ENCODE measurements around the gene PJA2.

DNA sequence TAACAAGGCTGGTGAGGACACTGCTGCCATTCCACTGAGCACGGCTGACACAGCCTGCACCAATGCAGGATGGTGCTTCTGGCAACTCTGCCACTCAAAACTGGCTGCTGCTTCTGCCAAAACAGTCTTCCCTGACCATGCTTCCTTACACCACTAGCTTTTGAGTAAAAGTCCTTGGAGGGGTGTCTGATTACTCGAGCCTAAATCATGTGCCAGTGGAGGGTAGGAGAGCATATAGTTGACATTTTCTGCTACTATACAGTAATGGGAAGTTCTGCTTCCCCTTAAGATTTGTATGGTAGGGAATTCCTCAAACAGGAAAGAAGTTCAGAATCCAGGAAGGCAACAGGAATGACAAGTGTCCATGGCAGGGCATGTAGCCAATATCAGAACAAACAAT lies 12.2 kb upstream of the PJA2 start:
- no peak for TF ChIP-seq ESRRA (CRISPR knock-in tag; IDR thresholded peaks at IDR 0.05; ENCODE audit: borderline replicate concordance)
- no peak for TF ChIP-seq TEAD4 (CRISPR knock-in tag; IDR thresholded peaks at IDR 0.05)
- TF ChIP-seq, protein P1, sequence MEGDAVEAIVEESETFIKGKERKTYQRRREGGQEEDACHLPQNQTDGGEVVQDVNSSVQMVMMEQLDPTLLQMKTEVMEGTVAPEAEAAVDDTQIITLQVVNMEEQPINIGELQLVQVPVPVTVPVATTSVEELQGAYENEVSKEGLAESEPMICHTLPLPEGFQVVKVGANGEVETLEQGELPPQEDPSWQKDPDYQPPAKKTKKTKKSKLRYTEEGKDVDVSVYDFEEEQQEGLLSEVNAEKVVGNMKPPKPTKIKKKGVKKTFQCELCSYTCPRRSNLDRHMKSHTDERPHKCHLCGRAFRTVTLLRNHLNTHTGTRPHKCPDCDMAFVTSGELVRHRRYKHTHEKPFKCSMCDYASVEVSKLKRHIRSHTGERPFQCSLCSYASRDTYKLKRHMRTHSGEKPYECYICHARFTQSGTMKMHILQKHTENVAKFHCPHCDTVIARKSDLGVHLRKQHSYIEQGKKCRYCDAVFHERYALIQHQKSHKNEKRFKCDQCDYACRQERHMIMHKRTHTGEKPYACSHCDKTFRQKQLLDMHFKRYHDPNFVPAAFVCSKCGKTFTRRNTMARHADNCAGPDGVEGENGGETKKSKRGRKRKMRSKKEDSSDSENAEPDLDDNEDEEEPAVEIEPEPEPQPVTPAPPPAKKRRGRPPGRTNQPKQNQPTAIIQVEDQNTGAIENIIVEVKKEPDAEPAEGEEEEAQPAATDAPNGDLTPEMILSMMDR (IDR thresholded peaks at IDR 0.05): no peak
- TF ChIP-seq, protein P2, sequence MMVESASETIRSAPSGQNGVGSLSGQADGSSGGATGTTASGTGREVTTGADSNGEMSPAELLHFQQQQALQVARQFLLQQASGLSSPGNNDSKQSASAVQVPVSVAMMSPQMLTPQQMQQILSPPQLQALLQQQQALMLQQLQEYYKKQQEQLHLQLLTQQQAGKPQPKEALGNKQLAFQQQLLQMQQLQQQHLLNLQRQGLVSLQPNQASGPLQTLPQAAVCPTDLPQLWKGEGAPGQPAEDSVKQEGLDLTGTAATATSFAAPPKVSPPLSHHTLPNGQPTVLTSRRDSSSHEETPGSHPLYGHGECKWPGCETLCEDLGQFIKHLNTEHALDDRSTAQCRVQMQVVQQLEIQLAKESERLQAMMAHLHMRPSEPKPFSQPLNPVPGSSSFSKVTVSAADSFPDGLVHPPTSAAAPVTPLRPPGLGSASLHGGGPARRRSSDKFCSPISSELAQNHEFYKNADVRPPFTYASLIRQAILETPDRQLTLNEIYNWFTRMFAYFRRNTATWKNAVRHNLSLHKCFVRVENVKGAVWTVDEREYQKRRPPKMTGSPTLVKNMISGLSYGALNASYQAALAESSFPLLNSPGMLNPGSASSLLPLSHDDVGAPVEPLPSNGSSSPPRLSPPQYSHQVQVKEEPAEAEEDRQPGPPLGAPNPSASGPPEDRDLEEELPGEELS (CRISPR knock-in tag; IDR thresholded peaks at IDR 0.05): no peak
- TF ChIP-seq NFYB (CRISPR knock-in tag; conservative IDR thresholded peaks at IDR 0.05; ENCODE audit: low read depth): no peak
- TF ChIP-seq FOXK1 (CRISPR knock-in tag; IDR thresholded peaks at IDR 0.05): no peak
- no peak for TF ChIP-seq KAT7 (CRISPR knock-in tag; IDR thresholded peaks at IDR 0.05; ENCODE audit: borderline replicate concordance)
- TF ChIP-seq, protein P3, sequence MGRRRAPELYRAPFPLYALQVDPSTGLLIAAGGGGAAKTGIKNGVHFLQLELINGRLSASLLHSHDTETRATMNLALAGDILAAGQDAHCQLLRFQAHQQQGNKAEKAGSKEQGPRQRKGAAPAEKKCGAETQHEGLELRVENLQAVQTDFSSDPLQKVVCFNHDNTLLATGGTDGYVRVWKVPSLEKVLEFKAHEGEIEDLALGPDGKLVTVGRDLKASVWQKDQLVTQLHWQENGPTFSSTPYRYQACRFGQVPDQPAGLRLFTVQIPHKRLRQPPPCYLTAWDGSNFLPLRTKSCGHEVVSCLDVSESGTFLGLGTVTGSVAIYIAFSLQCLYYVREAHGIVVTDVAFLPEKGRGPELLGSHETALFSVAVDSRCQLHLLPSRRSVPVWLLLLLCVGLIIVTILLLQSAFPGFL (CRISPR knock-in tag; IDR thresholded peaks at IDR 0.05; ENCODE audit: borderline replicate concordance): no peak
- no peak for TF ChIP-seq RELA (CRISPR knock-in tag; IDR thresholded peaks at IDR 0.05; ENCODE audit: borderline replicate concordance)
- TF ChIP-seq, protein P4, sequence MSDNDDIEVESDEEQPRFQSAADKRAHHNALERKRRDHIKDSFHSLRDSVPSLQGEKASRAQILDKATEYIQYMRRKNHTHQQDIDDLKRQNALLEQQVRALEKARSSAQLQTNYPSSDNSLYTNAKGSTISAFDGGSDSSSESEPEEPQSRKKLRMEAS (CRISPR knock-in tag; IDR thresholded peaks at IDR 0.05): no peak
- TF ChIP-seq JUN (CRISPR knock-in tag; IDR thresholded peaks at IDR 0.05): no peak
- TF ChIP-seq, protein P5, sequence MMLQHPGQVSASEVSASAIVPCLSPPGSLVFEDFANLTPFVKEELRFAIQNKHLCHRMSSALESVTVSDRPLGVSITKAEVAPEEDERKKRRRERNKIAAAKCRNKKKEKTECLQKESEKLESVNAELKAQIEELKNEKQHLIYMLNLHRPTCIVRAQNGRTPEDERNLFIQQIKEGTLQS (CRISPR knock-in tag; conservative IDR thresholded peaks at IDR 0.05): no peak
- TF ChIP-seq ZNF121 (CRISPR knock-in tag; IDR thresholded peaks at IDR 0.05): no peak
- no peak for TF ChIP-seq NFE2L1 (CRISPR knock-in tag; IDR thresholded peaks at IDR 0.05)
